Calu3 (cell line): ENCODE results near the gene PHF23. TPM values are rescaled to one million over a fixed set of nuclear protein-coding genes. Genes with fewer than 3 reads are reported as not detected.

ENCODE experiments used
- BruUV-seq: library from RNA; stranded (reverse); fragments of 400-500 nt; replicated peaks from 2 replicates; lab custom pipeline; 2021; lab: Mats Ljungman, UMichigan
- CTCF ChIA-PET: fragments of 300-600 bp; sonication (Branson Sonifier 250); formaldehyde crosslinking; loops from one replicate; lab custom pipeline; 2022; ENCODE audit warnings: antibody characterized with exemption; lab: Charles Lee
- DNase-seq: peaks from one replicate; pipeline ENCODE4 v3.0.0; 2022
- H3K27ac Mint-ChIP-seq: one replicate; pipeline ENCODE4 v1.8.0; 2022; ENCODE audit warnings: mixed read lengths; ENCODE audit not compliant: unreplicated experiment
- H3K27me3 Mint-ChIP-seq: one replicate; pipeline ENCODE4 v1.8.0; 2022; ENCODE audit warnings: mixed read lengths; ENCODE audit not compliant: unreplicated experiment
- H3K36me3 Mint-ChIP-seq: one replicate; pipeline ENCODE4 v1.8.0; 2022; ENCODE audit warnings: mild to moderate bottlenecking, moderate library complexity, mixed read lengths; ENCODE audit not compliant: insufficient read depth, unreplicated experiment
- H3K4me1 Mint-ChIP-seq: one replicate; pipeline ENCODE4 v1.8.0; 2022; ENCODE audit warnings: mild to moderate bottlenecking, low read depth, mixed read lengths; ENCODE audit not compliant: unreplicated experiment
- H3K4me3 Mint-ChIP-seq: one replicate; pipeline ENCODE4 v1.8.0; 2022; ENCODE audit warnings: mild to moderate bottlenecking, low read depth, moderate library complexity, mixed read lengths; ENCODE audit not compliant: unreplicated experiment
- H3K9me3 Mint-ChIP-seq: one replicate; pipeline ENCODE4 v1.8.0; 2022; ENCODE audit warnings: low read depth, mixed read lengths; ENCODE audit not compliant: unreplicated experiment
- CTCF ChIP-seq: fragments of 200-600 bp; IDR thresholded peaks from one replicate; pipeline ENCODE4 v1.8.0; 2022; ENCODE audit warnings: antibody characterized with exemption; ENCODE audit not compliant: unreplicated experiment
- intact Hi-C: fragments of 100-400 bp; cut with micrococcal nuclease; formaldehyde crosslinking; loops from one replicate; pipeline ENCODE4 v1.10.0; 2022; ENCODE audit not compliant: unreplicated experiment
- microRNA-seq: library from miRNA; unstranded; fragments of <30 nt; microRNA quantifications from one replicate; pipeline ENCODE4 v1.2.0, GENCODE V29; 2022
- total RNA-seq: library from RNA; stranded (reverse); gene quantifications from 2 replicates; pipeline ENCODE4 v1.2.3, GENCODE V29; 2022

The PHF23 gene
- total RNA-seq, 1 experiment from 2014 or later = 30.2 TPM

GRCh38 chr17:7191571-7192270 is 47.5 kb downstream of the PHF23 start:
- Mint-ChIP-seq H3K27me3 (peaks cover 26% of the 10 kb centered on the region), H3K4me1 (peaks cover 2% of the 10 kb centered on the region), H3K4me3 (no peak overlapping the region), H3K27ac (no peak overlapping the region), H3K9me3 (no peaks in the 10 kb centered on the region), H3K36me3 (no peaks in the 10 kb centered on the region)
- TF ChIP-seq CTCF = no peak
- DNase-seq = peak; percentile 50
- CTCF ChIA-PET = interaction anchor here (0.7 kb wide), 1 partner anchor 58 kb away, joined by 5 read pairs; no protein-coding TSS in a partner anchor
- intact Hi-C loops = no loop called here
- BruUV-seq = no TSS peak

GRCh38 chr17:7191069-7191468 is 48.2 kb downstream of the PHF23 start:
- H3K27ac Mint-ChIP-seq = no peak overlapping the region
- no peak for DNase-seq
- CTCF ChIA-PET = interaction anchor here (0.7 kb wide), 1 partner anchor 58 kb away, joined by 5 read pairs; no protein-coding TSS in a partner anchor
- H3K4me1 Mint-ChIP-seq = peaks cover 8% of the 10 kb centered on the region
- no TSS peak for BruUV-seq
- no peak overlapping the region for H3K4me3 Mint-ChIP-seq
- H3K27me3 Mint-ChIP-seq = peaks cover 32% of the 10 kb centered on the region
- H3K9me3 Mint-ChIP-seq = no peaks in the 10 kb centered on the region
- no peak for TF ChIP-seq CTCF
- intact Hi-C loops = no loop called here
- H3K36me3 Mint-ChIP-seq = no peaks in the 10 kb centered on the region

- CTCF ChIA-PET = no interaction called here
- Mint-ChIP-seq H3K27me3 (peaks cover 34% of the 10 kb centered on the region), H3K36me3 (no peaks in the 10 kb centered on the region), H3K4me1 (peaks cover 8% of the 10 kb centered on the region), H3K9me3 (no peaks in the 10 kb centered on the region), H3K4me3 (no peak overlapping the region), H3K27ac (no peak overlapping the region)
- BruUV-seq = no TSS peak
- TF ChIP-seq CTCF = no peak
- DNase-seq = no peak
- intact Hi-C loops = no loop called here
These were observed 48.9 kb downstream of the PHF23 start for GRCh38 chr17:7190276-7190917.

GRCh38 chr17:7186241-7186640 is 53.0 kb downstream of the PHF23 start:
- Mint-ChIP-seq H3K27ac (no peak overlapping the region), H3K4me1 (peaks cover 18% of the 10 kb centered on the region), H3K27me3 (peaks cover 12% of the 10 kb centered on the region), H3K9me3 (no peaks in the 10 kb centered on the region), H3K4me3 (no peak overlapping the region), H3K36me3 (no peaks in the 10 kb centered on the region)
- CTCF ChIA-PET = no interaction called here
- DNase-seq = no peak
- intact Hi-C loops = no loop called here
- no TSS peak for BruUV-seq
- no peak for TF ChIP-seq CTCF

Small RNAs within 50 kb of the gene (microRNA-seq; reads per million reads assigned to microRNA genes)
- gene MIR324 = 4,518 reads per million, percentile 92 among the genes with 10 or more reads in this experiment

Other genes with a start within 250 kb of the PHF23 start
- gene ALOX12, start 243.4 kb downstream of the PHF23 start, total RNA-seq = not detected in 2 replicates
- 120 and 124 TPM in 2 replicates for gene RNASEK, start 226.8 kb downstream of the PHF23 start, total RNA-seq
- not detected in 2 replicates for gene BCL6B, start 216.4 kb downstream of the PHF23 start, total RNA-seq
- 10.4 and 11.6 TPM in 2 replicates for gene SLC16A13, start 203.4 kb downstream of the PHF23 start, total RNA-seq
- not detected in 2 replicates for gene SLC16A11, start 195.4 kb downstream of the PHF23 start, total RNA-seq
- gene CLEC10A, start 159.2 kb downstream of the PHF23 start, total RNA-seq = not detected in 2 replicates
- not detected in 2 replicates for gene ASGR2, start 124.6 kb downstream of the PHF23 start, total RNA-seq
- gene ASGR1, start 60.1 kb downstream of the PHF23 start, total RNA-seq = 0.26 TPM in 1 of 2 replicates, not detected in the other
- 2.0 and 4.6 TPM in 2 replicates for gene DLG4, start 19.6 kb downstream of the PHF23 start, total RNA-seq
- 552 and 615 TPM in 2 replicates for gene ACADVL, start 19.5 kb downstream of the PHF23 start, total RNA-seq
- gene DVL2, start 4.9 kb downstream of the PHF23 start, total RNA-seq = 44.8 and 45.7 TPM in 2 replicates
- gene GABARAP, start 3.0 kb upstream of the PHF23 start, total RNA-seq = 183 and 188 TPM in 2 replicates
- gene CTDNEP1, start 12.3 kb upstream of the PHF23 start, total RNA-seq = 85.2 and 85.3 TPM in 2 replicates
- gene ELP5, start 12.8 kb upstream of the PHF23 start, total RNA-seq = 20.3 and 21.3 TPM in 2 replicates
- gene CLDN7, start 23.0 kb upstream of the PHF23 start, total RNA-seq = 266 and 314 TPM in 2 replicates
- gene SLC2A4, start 42.3 kb upstream of the PHF23 start, total RNA-seq = 0.19 and 0.20 TPM in 2 replicates
- 0.24 and 0.49 TPM in 2 replicates for gene YBX2, start 55.2 kb upstream of the PHF23 start, total RNA-seq
- 608 and 648 TPM in 2 replicates for gene EIF5A, start 68.2 kb upstream of the PHF23 start, total RNA-seq
- 59.6 and 61.1 TPM in 2 replicates for gene GPS2, start 75.9 kb upstream of the PHF23 start, total RNA-seq
- gene NEURL4, start 89.9 kb upstream of the PHF23 start, total RNA-seq = 31.9 and 33.0 TPM in 2 replicates
- gene ACAP1, start 97.1 kb upstream of the PHF23 start, total RNA-seq = 4.1 TPM in 1 of 2 replicates, not detected in the other
- 8.5 and 9.9 TPM in 2 replicates for gene KCTD11, start 112.7 kb upstream of the PHF23 start, total RNA-seq
- not detected in 2 replicates for gene TMEM95, start 115.7 kb upstream of the PHF23 start, total RNA-seq
- gene TNK1, start 141.6 kb upstream of the PHF23 start, total RNA-seq = 7.0 and 8.6 TPM in 2 replicates
- 21.9 and 26.3 TPM in 2 replicates for gene PLSCR3, start 155.1 kb upstream of the PHF23 start, total RNA-seq
- gene TMEM256, start 164.6 kb upstream of the PHF23 start, total RNA-seq = 47.8 and 51.5 TPM in 2 replicates
- 13.9 and 14.6 TPM in 2 replicates for gene NLGN2, start 168.4 kb upstream of the PHF23 start, total RNA-seq
- not detected in 2 replicates for gene SPEM1, start 180.9 kb upstream of the PHF23 start, total RNA-seq
- gene SPEM2, start 186.2 kb upstream of the PHF23 start, total RNA-seq = not detected in 2 replicates
- not detected in 2 replicates for gene SPEM3, start 189.4 kb upstream of the PHF23 start, total RNA-seq
- gene TMEM102, start 196.0 kb upstream of the PHF23 start, total RNA-seq = 8.5 TPM in 2 replicates
- 1.2 and 2.1 TPM in 2 replicates for gene FGF11, start 200.1 kb upstream of the PHF23 start, total RNA-seq
- 2.4 and 3.0 TPM in 2 replicates for gene CHRNB1, start 205.6 kb upstream of the PHF23 start, total RNA-seq
- 27.2 and 28.1 TPM in 2 replicates for gene ZBTB4, start 240.2 kb upstream of the PHF23 start, total RNA-seq
- not detected in 2 replicates for gene SLC35G6, start 242.0 kb upstream of the PHF23 start, total RNA-seq
- 89.0 and 99.3 TPM in 2 replicates for gene POLR2A, start 244.9 kb upstream of the PHF23 start, total RNA-seq